ENCODE data around the gene PES1. TPM values are rescaled to one million over a fixed set of nuclear protein-coding genes. Genes with fewer than 3 reads are reported as not detected.

PES1 gene
- total RNA-seq = 10 to 100 TPM; 45.3 to 67.0 (median 58.4) TPM

GRCh38 chr22:30591588-30592359 is at the start of gene PES1:
TSS of gene PES1 (minus strand) at chr22:30591910. CDS start at chr22:30591833, 77 bp downstream.
- Histone ChIP-seq H3K36me3 (peaks cover 18 to 29% (median 24%) of the 10 kb centered on the region in 3 donors), H3K4me1 (peaks cover 0 to 29% (median 19%) of the 10 kb centered on the region in 3 donors), H3K27ac (peak within 1 kb of the TSS; percentile 79 to 88 (median 86)), H3K4me3 (peak within 1 kb of the TSS; percentile 58 to 77 (median 69)), H3K27me3 (peaks cover 0 to 7% (median 0%) of the 10 kb centered on the region in 4 donors), H3K9me3 (no peaks in the 10 kb centered on the region)
- TF ChIP-seq POLR2A (IDR thresholded peaks at IDR 0.05) = peak in 1 of 4 donors; percentile 41
- no peak for TF ChIP-seq CTCF (IDR thresholded peaks at IDR 0.05)
- intact Hi-C loops (cut with DNase I) = no loop called here
- WGBS, 2 donors = 0 to 1% methylated on average over 22 to 31 of the region's 49 CpGs
- DNase-seq = peak; percentile 78

- TF ChIP-seq CTCF (IDR thresholded peaks at IDR 0.05) (no peak), POLR2A (IDR thresholded peaks at IDR 0.05) (no peak)
- Histone ChIP-seq H3K36me3 (no peaks in the 10 kb centered on the region), H3K4me3 (no peak overlapping the region), H3K27ac (no peak overlapping the region), H3K4me1 (peaks cover 13 to 40% (median 20%) of the 10 kb centered on the region in 3 donors), H3K9me3 (no peaks in the 10 kb centered on the region), H3K27me3 (no peaks in the 10 kb centered on the region)
- intact Hi-C loops (cut with DNase I) = no loop called here
- 77 to 82% methylated on average over 3 of the region's 4 CpGs for WGBS, 2 donors
- DNase-seq = no peak
Measured at GRCh38 chr22:30640839-30641430, 49.2 kb upstream of the PES1 start.

GRCh38 chr22:30640361-30640760 is 48.7 kb upstream of the PES1 start:
- DNase-seq = no peak
- Histone ChIP-seq H3K27ac (no peak overlapping the region), H3K4me3 (no peak overlapping the region), H3K36me3 (no peaks in the 10 kb centered on the region), H3K9me3 (no peaks in the 10 kb centered on the region), H3K27me3 (no peaks in the 10 kb centered on the region), H3K4me1 (peaks cover 19 to 43% (median 20%) of the 10 kb centered on the region in 3 donors)
- intact Hi-C loops (cut with DNase I) = no loop called here
- TF ChIP-seq CTCF (IDR thresholded peaks at IDR 0.05) (no peak), POLR2A (IDR thresholded peaks at IDR 0.05) (no peak)
- WGBS, 2 donors = 64 to 93% methylated on average over 4 of the region's 4 CpGs

GRCh38 chr22:30637701-30638114 is 46.0 kb upstream of the PES1 start:
- no peak overlapping the region for H3K27ac ChIP-seq
- no peaks in the 10 kb centered on the region for H3K27me3 ChIP-seq
- H3K4me3 ChIP-seq = peak overlapping the region in 2 of 4 donors; percentile 56 to 78
- WGBS, 2 donors = 40 to 71% methylated on average over 1 of the region's 1 CpG
- no peak for DNase-seq
- H3K36me3 ChIP-seq = no peaks in the 10 kb centered on the region
- TF ChIP-seq POLR2A (IDR thresholded peaks at IDR 0.05) = no peak
- TF ChIP-seq CTCF (IDR thresholded peaks at IDR 0.05) = no peak
- peaks cover 29 to 56% (median 30%) of the 10 kb centered on the region in 3 donors for H3K4me1 ChIP-seq
- H3K9me3 ChIP-seq = no peaks in the 10 kb centered on the region
- intact Hi-C loops (cut with DNase I) = loop anchor here (10.0 kb wide), 1 partner anchor 287 kb away; no protein-coding TSS in a partner anchor

Measured in esophagus squamous epithelium (tissue), 5 donors.